ENCODE data around the gene C2orf76. TPM values are rescaled to one million over a fixed set of nuclear protein-coding genes. Genes with fewer than 3 reads are reported as not detected.

The C2orf76 gene
- total and polyA plus RNA-seq, 2 experiments from 2014 or later, result 5.8 to 21.6 TPM

DNA sequence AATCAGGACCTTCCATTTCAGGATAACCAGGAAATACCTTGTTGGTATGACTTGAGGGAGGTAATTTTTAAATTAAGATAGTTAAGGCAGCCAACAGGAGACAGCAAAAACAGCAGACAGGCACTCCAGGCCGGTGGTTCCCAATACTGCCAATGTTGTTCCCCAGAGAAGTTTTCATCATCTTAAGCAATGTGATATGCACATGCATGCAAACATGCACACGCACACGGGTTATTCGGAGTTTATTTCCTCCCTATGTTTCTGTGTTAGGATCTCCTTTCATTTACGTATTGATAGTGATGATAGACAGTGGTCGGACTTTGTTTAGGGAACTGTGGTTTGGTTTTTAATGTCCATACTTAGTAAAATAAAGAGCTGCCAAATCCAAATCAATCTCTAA, 87.7 kb downstream of the C2orf76 start:
- no peaks in the 10 kb centered on the region for H3K79me2 ChIP-seq (replicated peaks; ENCODE audit: insufficient read depth)
- TF ChIP-seq POLR2AphosphoS5 (IDR thresholded peaks at IDR 0.05; ENCODE audit: low read depth) (no peak), STAT1 (IDR thresholded peaks at IDR 0.05; ENCODE audit: unreplicated experiment) (no peak), NANOG (IDR thresholded peaks at IDR 0.05; ENCODE audit: borderline replicate concordance) (no peak), EZH2 (IDR thresholded peaks at IDR 0.05; ENCODE audit: low read depth, unreplicated experiment) (no peak), ZNF462 (CRISPR knock-in tag; IDR thresholded peaks at IDR 0.05) (no peak), EZH2phosphoT487 (IDR thresholded peaks at IDR 0.05; ENCODE audit: unreplicated experiment) (no peak), ZNF114 (CRISPR knock-in tag; IDR thresholded peaks at IDR 0.05) (no peak), REST (IDR thresholded peaks at IDR 0.05; ENCODE audit: unreplicated experiment) (no peak), ETS1 (IDR thresholded peaks at IDR 0.05) (no peak), ZNF331 (CRISPR knock-in tag; IDR thresholded peaks at IDR 0.05; ENCODE audit: low read depth) (no peak), CREB1 (CRISPR knock-in tag; IDR thresholded peaks at IDR 0.05; ENCODE audit: low read depth) (no peak), JUNB (IDR thresholded peaks at IDR 0.05; ENCODE audit: unreplicated experiment) (no peak)
- TF ChIP-seq, protein P1, sequence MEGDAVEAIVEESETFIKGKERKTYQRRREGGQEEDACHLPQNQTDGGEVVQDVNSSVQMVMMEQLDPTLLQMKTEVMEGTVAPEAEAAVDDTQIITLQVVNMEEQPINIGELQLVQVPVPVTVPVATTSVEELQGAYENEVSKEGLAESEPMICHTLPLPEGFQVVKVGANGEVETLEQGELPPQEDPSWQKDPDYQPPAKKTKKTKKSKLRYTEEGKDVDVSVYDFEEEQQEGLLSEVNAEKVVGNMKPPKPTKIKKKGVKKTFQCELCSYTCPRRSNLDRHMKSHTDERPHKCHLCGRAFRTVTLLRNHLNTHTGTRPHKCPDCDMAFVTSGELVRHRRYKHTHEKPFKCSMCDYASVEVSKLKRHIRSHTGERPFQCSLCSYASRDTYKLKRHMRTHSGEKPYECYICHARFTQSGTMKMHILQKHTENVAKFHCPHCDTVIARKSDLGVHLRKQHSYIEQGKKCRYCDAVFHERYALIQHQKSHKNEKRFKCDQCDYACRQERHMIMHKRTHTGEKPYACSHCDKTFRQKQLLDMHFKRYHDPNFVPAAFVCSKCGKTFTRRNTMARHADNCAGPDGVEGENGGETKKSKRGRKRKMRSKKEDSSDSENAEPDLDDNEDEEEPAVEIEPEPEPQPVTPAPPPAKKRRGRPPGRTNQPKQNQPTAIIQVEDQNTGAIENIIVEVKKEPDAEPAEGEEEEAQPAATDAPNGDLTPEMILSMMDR (conservative IDR thresholded peaks at IDR 0.05; ENCODE audit: low read depth in 2 of 2), result no peak
- no peak for ATAC-seq

More for the DNA sequence above, 87.7 kb downstream of the C2orf76 start:
- H3K9me3 Mint-ChIP-seq, result no peaks in the 10 kb centered on the region; the same call in 2 of the 3 replicates
- H3K4me3 Mint-ChIP-seq, result no peak overlapping the region
- Histone ChIP-seq H3K4me2 (no peak overlapping the region), H3K9me2 (ENCODE audit: insufficient read depth) (no peaks in the 10 kb centered on the region), H2AFZ (no peak overlapping the region), H3K4me1 (ENCODE audit: insufficient read depth) (no peaks in the 10 kb centered on the region; the same call in 1 of the 2 replicates), H4K20me1 (replicated peaks; ENCODE audit: insufficient read depth) (no peaks in the 10 kb centered on the region), H3K36me3 (ENCODE audit: insufficient read depth) (no peaks in the 10 kb centered on the region), H3K4me3 (no peak overlapping the region), H3F3A (replicated peaks; ENCODE audit: low read depth) (no peaks in the 10 kb centered on the region), H3K27me3 (ENCODE audit: insufficient read depth) (no peaks in the 10 kb centered on the region), H3K27ac (ENCODE audit: low read depth) (no peak overlapping the region)
- H3K36me3 Mint-ChIP-seq (ENCODE audit: low read depth), result no peaks in the 10 kb centered on the region
- peaks cover 2% of the 10 kb centered on the region for H3K27me3 Mint-ChIP-seq (ENCODE audit: insufficient read depth, low read depth, poor library complexity)
- H3K4me1 Mint-ChIP-seq, result peaks cover 7% of the 10 kb centered on the region
- no peak for DNase-seq (ENCODE audit: low spot score)
- H3K27ac Mint-ChIP-seq, result no peak overlapping the region

Data from GM23338 (cell line).